Loucy (cell line): Measurements from ENCODE around the gene LYRM2.

Experiments
- H2AFZ ChIP-seq: fragments of 200-600 bp; sonication (generic); 2 replicates; pipeline ENCODE4 v1.6.0; 2016; ENCODE audit warnings: antibody characterized with exemption, mild to moderate bottlenecking, low read length, moderate library complexity
- H3F3A ChIP-seq: fragments of 200-600 bp; 2 replicates; pipeline ENCODE4 v1.6.0; 2016; ENCODE audit warnings: antibody characterized with exemption, low read depth, mild to moderate bottlenecking
- H3K27me3 ChIP-seq: fragments of 200-600 bp; sonication (generic); 2 replicates; pipeline ENCODE4 v1.6.1; 2014; ENCODE audit warnings: low read length, mild to moderate bottlenecking; ENCODE audit not compliant: insufficient read depth, poor library complexity, severe bottlenecking
- H3K36me3 ChIP-seq: fragments of 200-600 bp; sonication (generic); 2 replicates; pipeline ENCODE4 v1.6.1; 2016; ENCODE audit warnings: low read length; ENCODE audit not compliant: insufficient read depth
- H3K4me1 ChIP-seq: fragments of 200-600 bp; sonication (generic); 2 replicates; pipeline ENCODE4 v1.5.1; 2014; ENCODE audit warnings: low read length, mild to moderate bottlenecking; ENCODE audit not compliant: insufficient read depth, poor library complexity, severe bottlenecking
- H3K4me2 ChIP-seq: fragments of 200-600 bp; sonication (generic); 2 replicates; pipeline ENCODE4 v1.6.0; 2014; ENCODE audit warnings: antibody characterized with exemption, low read length, low read depth, mild to moderate bottlenecking; ENCODE audit not compliant: poor library complexity, severe bottlenecking
- H3K4me3 ChIP-seq: fragments of 200-600 bp; sonication (generic); 2 replicates; pipeline ENCODE4 v1.5.1; 2014; ENCODE audit warnings: low read length, mild to moderate bottlenecking, mixed read lengths; ENCODE audit not compliant: poor library complexity, severe bottlenecking
- H3K79me2 ChIP-seq: fragments of 200-600 bp; sonication (generic); 2 replicates; pipeline ENCODE4 v1.6.1; 2014; ENCODE audit warnings: low read length; ENCODE audit not compliant: insufficient read depth
- H3K9ac ChIP-seq: fragments of 200-600 bp; sonication (generic); 2 replicates; pipeline ENCODE4 v1.6.0; 2014; ENCODE audit warnings: mild to moderate bottlenecking, low read depth, low read length, moderate library complexity; ENCODE audit not compliant: poor library complexity, severe bottlenecking
- H3K9me2 ChIP-seq: fragments of 200-600 bp; sonication (generic); replicated peaks from 2 replicates; pipeline ENCODE4 v1.6.1; 2016; ENCODE audit warnings: low read depth, low read length, mixed read lengths
- H3K9me3 ChIP-seq: fragments of 200-600 bp; sonication (generic); 2 replicates; pipeline ENCODE4 v1.6.1; 2014; ENCODE audit warnings: mild to moderate bottlenecking, antibody characterized with exemption, low read length, low read depth; ENCODE audit not compliant: insufficient read depth
- H4K20me1 ChIP-seq: fragments of 200-600 bp; sonication (generic); 2 replicates; pipeline ENCODE4 v1.6.0; 2014; ENCODE audit warnings: antibody characterized with exemption, low read length, mild to moderate bottlenecking; ENCODE audit not compliant: insufficient read depth, poor library complexity, severe bottlenecking
- CTCF ChIP-seq: fragments of 200-600 bp; sonication (generic); conservative IDR thresholded peaks from 2 replicates; pipeline ENCODE4 v1.5.1; 2014; ENCODE audit warnings: mild to moderate bottlenecking, antibody characterized with exemption, low read length
- EZH2phosphoT487 ChIP-seq: fragments of 200-600 bp; IDR thresholded peaks from 2 replicates; pipeline ENCODE4 v1.6.1; 2018; ENCODE audit warnings: antibody characterized with exemption, mild to moderate bottlenecking, moderate library complexity, borderline replicate concordance

The LYRM2 gene

GRCh38 chr6:89575562-89575960 is 63.0 kb downstream of the LYRM2 start:
- TF ChIP-seq CTCF (no peak), EZH2phosphoT487 (no peak)
- no peaks in the 10 kb centered on the region for H3K9me2 ChIP-seq
- H3K9ac ChIP-seq: no peak overlapping the region
- no peak overlapping the region for H2AFZ ChIP-seq
- H3K4me1 ChIP-seq: peaks cover 19% of the 10 kb centered on the region
- no peaks in the 10 kb centered on the region for H3K27me3 ChIP-seq
- H3K4me3 ChIP-seq: peak overlapping the region; percentile 36
- no peaks in the 10 kb centered on the region for H4K20me1 ChIP-seq
- peak overlapping the region; percentile 59 for H3K4me2 ChIP-seq
- no peaks in the 10 kb centered on the region for H3K79me2 ChIP-seq
- no peaks in the 10 kb centered on the region for H3K36me3 ChIP-seq
- H3F3A ChIP-seq: 0 out of 2 replicates have a peak, but pooled peaks cover 5% of the 10 kb centered on the region
- H3K9me3 ChIP-seq: no peaks in the 10 kb centered on the region

GRCh38 chr6:89574910-89575561 is 63.5 kb downstream of the LYRM2 start:
- TF ChIP-seq EZH2phosphoT487 (no peak), CTCF (no peak)
- H3K4me2 ChIP-seq: peak overlapping the region; percentile 59
- no peaks in the 10 kb centered on the region for H3K27me3 ChIP-seq
- H3K9me2 ChIP-seq: no peaks in the 10 kb centered on the region
- H4K20me1 ChIP-seq: no peaks in the 10 kb centered on the region
- H3K79me2 ChIP-seq: no peaks in the 10 kb centered on the region
- peak overlapping the region; percentile 36 for H3K4me3 ChIP-seq
- peaks cover 19% of the 10 kb centered on the region for H3K4me1 ChIP-seq
- H2AFZ ChIP-seq: no peak overlapping the region
- 0 out of 2 replicates have a peak, but pooled peaks cover 5% of the 10 kb centered on the region for H3F3A ChIP-seq
- H3K9ac ChIP-seq: no peak overlapping the region
- no peaks in the 10 kb centered on the region for H3K9me3 ChIP-seq
- H3K36me3 ChIP-seq: no peaks in the 10 kb centered on the region

GRCh38 chr6:89567630-89568390 is 70.7 kb downstream of the LYRM2 start:
- Histone ChIP-seq H3K36me3 (no peaks in the 10 kb centered on the region), H3K4me2 (no peak overlapping the region), H3K9me2 (no peaks in the 10 kb centered on the region), H2AFZ (no peak overlapping the region), H4K20me1 (no peaks in the 10 kb centered on the region), H3K9ac (no peak overlapping the region), H3F3A (no peaks in the 10 kb centered on the region), H3K79me2 (no peaks in the 10 kb centered on the region), H3K4me3 (no peak overlapping the region), H3K9me3 (no peaks in the 10 kb centered on the region), H3K4me1 (no peaks in the 10 kb centered on the region), H3K27me3 (no peaks in the 10 kb centered on the region)
- TF ChIP-seq CTCF (no peak), EZH2phosphoT487 (no peak)
